CD14-positive monocyte (primary cell): Measurements from ENCODE around the gene PTEN. TPM values are rescaled to one million over a fixed set of nuclear protein-coding genes. Genes with fewer than 3 reads are reported as not detected.

Experiments
- DNase-seq, 3 donors: peaks; one replicate each; pipeline ENCODE4 v3.0.0-alpha.2; 2011 to 2022
- H2AFZ ChIP-seq: 2 replicates; pipeline ENCODE4 v1.6.0; 2012; ENCODE audit warnings: mild to moderate bottlenecking, low read depth, low read length, inconsistent platforms; ENCODE audit not compliant: insufficient read depth, poor library complexity, severe bottlenecking
- H3K27ac ChIP-seq, 2 donors: 1 replicate in 1 of 2; 2 replicates in 1 of 2; pipeline ENCODE4 v1.5.1; 2012 to 2013; ENCODE audit warnings: low read length in 2 of 2, control low read depth in 1 of 2, inconsistent platforms in 1 of 2, low read depth in 1 of 2, mild to moderate bottlenecking in 1 of 2
- H3K27me3 ChIP-seq, 2 donors: one replicate each; pipeline versions ENCODE4 v1.6.0 to v1.6.1; 2011 to 2013; ENCODE audit warnings: low read length in 2 of 2; ENCODE audit not compliant: control insufficient read depth in 2 of 2, insufficient read depth in 2 of 2
- H3K36me3 ChIP-seq, 2 donors: replicated peaks in 1 of 2; 1 replicate in 1 of 2; 2 replicates in 1 of 2; pipeline versions ENCODE4 v1.5.1 to v1.6.1; 2012 to 2013; ENCODE audit warnings: low read length in 2 of 2, control low read depth in 1 of 2, inconsistent platforms in 1 of 2, mild to moderate bottlenecking in 1 of 2; ENCODE audit not compliant: insufficient read depth in 2 of 2, control insufficient read depth in 1 of 2
- H3K4me1 ChIP-seq, 2 donors: 1 replicate in 1 of 2; 2 replicates in 1 of 2; pipeline versions ENCODE4 v1.5.1 to v1.6.1; 2012 to 2013; ENCODE audit warnings: low read length in 2 of 2, control low read depth in 1 of 2, inconsistent platforms in 1 of 2, mild to moderate bottlenecking in 1 of 2, moderate library complexity in 1 of 2; ENCODE audit not compliant: insufficient read depth in 2 of 2, control insufficient read depth in 1 of 2
- H3K4me2 ChIP-seq: replicated peaks from 2 replicates; pipeline ENCODE3; 2012; ENCODE audit warnings: low read length, moderate library complexity, mild to moderate bottlenecking; ENCODE audit not compliant: poor library complexity, severe bottlenecking; ENCODE audit errors: extremely low read depth
- H3K4me3 ChIP-seq, 3 experiments: fragments of 200-600 bp in 1 of 3; sonication (generic) in 1 of 3; replicated peaks in 1 of 3; 1 replicate in 2 of 3; 2 replicates in 1 of 3; pipeline ENCODE4 v1.5.1; 2011 to 2013; ENCODE audit warnings: low read length in 3 of 3, mild to moderate bottlenecking in 3 of 3, control low read depth in 2 of 3, low read depth in 2 of 3, inconsistent platforms in 1 of 3, moderate library complexity in 1 of 3
- H3K79me2 ChIP-seq: 2 replicates; pipeline ENCODE4 v1.6.0; 2012; ENCODE audit warnings: mild to moderate bottlenecking, control low read depth, inconsistent platforms, low read length, moderate library complexity; ENCODE audit not compliant: insufficient read depth
- H3K9ac ChIP-seq: 2 replicates; pipeline ENCODE4 v1.6.0; 2017; ENCODE audit warnings: low read length, mild to moderate bottlenecking; ENCODE audit not compliant: insufficient read depth, poor library complexity, severe bottlenecking
- H3K9me3 ChIP-seq, 2 donors: replicated peaks in 1 of 2; 1 replicate in 1 of 2; 2 replicates in 1 of 2; pipeline versions ENCODE4 v1.5.1 to v1.6.1; 2012 to 2013; ENCODE audit warnings: low read length in 2 of 2, control low read depth in 1 of 2; ENCODE audit not compliant: control insufficient read depth in 1 of 2, insufficient read depth in 1 of 2
- H4K20me1 ChIP-seq: 2 replicates; pipeline ENCODE4 v1.6.0; 2012; ENCODE audit warnings: mild to moderate bottlenecking, low read length, control low read depth, moderate library complexity; ENCODE audit not compliant: insufficient read depth
- H3K27ac Mint-ChIP-seq, 7 donors: one replicate each; pipeline ENCODE4 v1.8.0; 2020; ENCODE audit warnings: mild to moderate bottlenecking in 7 of 7, mixed read lengths in 7 of 7, moderate library complexity in 6 of 7, inconsistent platforms in 2 of 7
- H3K27me3 Mint-ChIP-seq, 3 donors: one replicate each; pipeline ENCODE4 v1.8.0; 2021 to 2022; ENCODE audit warnings: low read depth in 3 of 3, mild to moderate bottlenecking in 3 of 3, mixed read lengths in 3 of 3, moderate library complexity in 3 of 3, inconsistent platforms in 1 of 3
- H3K36me3 Mint-ChIP-seq, 2 donors: one replicate each; pipeline ENCODE4 v1.8.0; 2020; ENCODE audit warnings: mixed read lengths in 2 of 2, inconsistent platforms in 1 of 2, mild to moderate bottlenecking in 1 of 2
- H3K4me1 Mint-ChIP-seq: one replicate; pipeline ENCODE4 v1.8.0; 2020; ENCODE audit warnings: mild to moderate bottlenecking, mixed read lengths
- H3K4me3 Mint-ChIP-seq, 2 donors: one replicate each; pipeline ENCODE4 v1.8.0; 2020; ENCODE audit warnings: mild to moderate bottlenecking in 2 of 2, mixed read lengths in 2 of 2, moderate library complexity in 1 of 2
- H3K9me3 Mint-ChIP-seq, 7 donors: one replicate each; pipeline ENCODE4 v1.8.0; 2020 to 2022; ENCODE audit warnings: mixed read lengths in 7 of 7, mild to moderate bottlenecking in 6 of 7, moderate library complexity in 6 of 7, inconsistent platforms in 2 of 7
- CTCF ChIP-seq: fragments of 200-600 bp; IDR thresholded peaks from one replicate; pipeline ENCODE4 v1.8.0; 2022; ENCODE audit warnings: antibody characterized with exemption, mild to moderate bottlenecking
- WGBS: methylation state at CpG from one replicate; pipeline ENCODE4 v1.1.5; 2013; ENCODE audit warnings: missing lambda C conversion rate; ENCODE audit not compliant: insufficient coverage; 5-methylcytosine and 5-hydroxymethylcytosine counted together
- intact Hi-C, 2 donors: fragments of 100-400 bp; cut with micrococcal nuclease; formaldehyde crosslinking; loops; one replicate each; pipeline versions ENCODE4 v1.15.0 to v1.15.1; 2023
- polyA plus RNA-seq, 3 donors: library from polyadenylated mRNA; depleted of rRNA in 1 of 3; unstranded in 2 of 3; stranded (reverse) in 1 of 3; fragments of 300-500 nt in 2 of 3; fragments of >200 nt in 1 of 3; fragmentation: Illumina TruSeq in 2 of 3; gene quantifications; 1 replicate in 2 of 3; 2 replicates in 1 of 3; pipeline ENCODE4 v1.2.3, GENCODE V29; 2012 to 2021

PTEN gene
- polyA plus RNA-seq, 3 donors: 30.5 to 57.6 (median 37.7) TPM

GRCh38 chr10:87956055-87956454 is 92.6 kb downstream of the PTEN start:
- no peak overlapping the region for H2AFZ ChIP-seq
- peaks cover 83% of the 10 kb centered on the region for H4K20me1 ChIP-seq
- intact Hi-C loops: no loop called here
- Mint-ChIP-seq H3K27me3 (peaks cover 0 to 1% (median 0%) of the 10 kb centered on the region in 3 donors), H3K27ac (no peak overlapping the region), H3K4me3 (no peak overlapping the region), H3K36me3 (peaks cover 46 to 61% of the 10 kb centered on the region in 2 donors), H3K4me1 (peaks cover 11% of the 10 kb centered on the region), H3K9me3 (no peaks in the 10 kb centered on the region)
- TF ChIP-seq CTCF: no peak
- H3K9ac ChIP-seq: no peak overlapping the region
- H3K27ac ChIP-seq: no peak overlapping the region
- DNase-seq: no peak
- peaks cover 65 to 93% of the 10 kb centered on the region in 2 donors for H3K36me3 ChIP-seq
- H3K4me1 ChIP-seq: no peaks in the 10 kb centered on the region
- H3K79me2 ChIP-seq: peaks cover 49% of the 10 kb centered on the region
- H3K4me2 ChIP-seq: no peak overlapping the region
- no peaks in the 10 kb centered on the region for H3K27me3 ChIP-seq
- H3K9me3 ChIP-seq: no peaks in the 10 kb centered on the region
- H3K4me3 ChIP-seq: no peak overlapping the region

GRCh38 chr10:87957702-87958101 is 94.3 kb downstream of the PTEN start:
- no CpG with 5 or more reads among the region's 5 CpGs for WGBS

More at GRCh38 chr10:87957702-87958101, 94.3 kb downstream of the PTEN start:
- H3K27me3 Mint-ChIP-seq: no peaks in the 10 kb centered on the region
- peaks cover 11% of the 10 kb centered on the region for H3K4me1 Mint-ChIP-seq
- Histone ChIP-seq H3K27ac (no peak overlapping the region), H3K4me1 (no peaks in the 10 kb centered on the region), H3K9ac (no peak overlapping the region), H3K79me2 (peaks cover 39% of the 10 kb centered on the region), H2AFZ (no peak overlapping the region), H3K36me3 (peaks cover 67 to 90% of the 10 kb centered on the region in 2 donors), H3K9me3 (no peaks in the 10 kb centered on the region), H3K4me2 (no peak overlapping the region), H4K20me1 (peaks cover 79% of the 10 kb centered on the region), H3K4me3 (no peak overlapping the region), H3K27me3 (no peaks in the 10 kb centered on the region)
- no peak for DNase-seq
- TF ChIP-seq CTCF: no peak
- H3K36me3 Mint-ChIP-seq: peaks cover 46 to 62% of the 10 kb centered on the region in 2 donors
- intact Hi-C loops: no loop called here
- H3K9me3 Mint-ChIP-seq: no peaks in the 10 kb centered on the region
- H3K4me3 Mint-ChIP-seq: no peak overlapping the region
- H3K27ac Mint-ChIP-seq: no peak overlapping the region
